SK-N-SH (cell line): ENCODE data around the gene KLHL40. TPM values are rescaled to one million over a fixed set of nuclear protein-coding genes. Genes with fewer than 3 reads are reported as not detected.

Experiments
- CTCF ChIA-PET: fragments of 300-600, 350-600 bp; formaldehyde crosslinking; extraction: SDS; loops from one replicate; lab custom pipeline; 2021; lab: Yijun Ruan, JAX
- POLR2A ChIA-PET: fragments of 350-600 bp; sonication (Branson Sonifier 250); formaldehyde crosslinking; extraction: SDS; loops from one replicate; lab custom pipeline; 2020; ENCODE audit warnings: antibody characterized with exemption, inconsistent platforms; lab: Yijun Ruan, JAX
- DNase-seq: peaks from one replicate; pipeline ENCODE4 v3.0.0; 2012
- H2AFZ ChIP-seq: fragments of 200-600 bp; sonication (generic); 2 replicates; pipeline ENCODE4 v1.8.1; 2016; ENCODE audit warnings: antibody characterized with exemption, mild to moderate bottlenecking, low read depth
- H3F3A ChIP-seq: fragments of 200-600 bp; sonication (generic); replicated peaks from 2 replicates; pipeline ENCODE3; 2016; ENCODE audit warnings: antibody characterized with exemption, mild to moderate bottlenecking; ENCODE audit not compliant: insufficient read depth
- H3K27ac ChIP-seq, 2 experiments: fragments of 200-500 bp in 1 of 2; fragments of 200-600 bp in 1 of 2; sonication (Bioruptor generic) in 1 of 2; sonication (generic), shearing (Covaris generic) in 1 of 2; 2 replicates each; pipeline versions ENCODE4 v1.5.1 to v1.6.1; 2014 to 2016; ENCODE audit warnings: low read depth in 2 of 2, inconsistent platforms in 1 of 2, low read length in 1 of 2, mild to moderate bottlenecking in 1 of 2, mixed read lengths in 1 of 2
- H3K27me3 ChIP-seq: fragments of 200-600 bp; sonication (generic), shearing (Covaris generic); 2 replicates; pipeline ENCODE4 v1.6.1; 2016; ENCODE audit warnings: mixed run types; ENCODE audit not compliant: insufficient read depth
- H3K36me3 ChIP-seq, 2 experiments: fragments of 200-500 bp in 1 of 2; fragments of 200-600 bp in 1 of 2; sonication (Bioruptor generic) in 1 of 2; sonication (generic) in 1 of 2; replicated peaks in 1 of 2; 2 replicates each; pipeline versions ENCODE3 to v1.5.1; 2014 to 2016; ENCODE audit warnings: low read length in 1 of 2, mild to moderate bottlenecking in 1 of 2; ENCODE audit not compliant: insufficient read depth in 2 of 2, control insufficient read depth in 1 of 2
- H3K4me1 ChIP-seq, 2 experiments: fragments of 200-500 bp in 1 of 2; fragments of 200-600 bp in 1 of 2; sonication (Bioruptor generic) in 1 of 2; sonication (generic), shearing (Covaris generic) in 1 of 2; 2 replicates each; pipeline versions ENCODE4 v1.5.1 to v1.6.1; 2014 to 2016; ENCODE audit warnings: low read depth in 1 of 2, low read length in 1 of 2, mixed run types in 1 of 2; ENCODE audit not compliant: insufficient read depth in 2 of 2, control insufficient read depth in 1 of 2
- H3K4me2 ChIP-seq: fragments of 200-600 bp; sonication (generic), shearing (Covaris generic); 2 replicates; pipeline ENCODE4 v1.6.1; 2017; ENCODE audit warnings: mixed run types
- H3K4me3 ChIP-seq, 2 experiments: fragments of 200-500 bp in 1 of 2; fragments of 200-600 bp in 1 of 2; sonication (Bioruptor generic) in 1 of 2; sonication (generic), shearing (Covaris generic) in 1 of 2; 2 replicates each; pipeline versions ENCODE4 v1.5.1 to v1.8.1; 2014 to 2016; ENCODE audit warnings: low read depth in 2 of 2, inconsistent platforms in 1 of 2, low read length in 1 of 2, mild to moderate bottlenecking in 1 of 2, mixed read lengths in 1 of 2, moderate library complexity in 1 of 2
- H3K79me2 ChIP-seq: fragments of 200-600 bp; sonication (generic); 2 replicates; pipeline ENCODE4 v1.8.1; 2017; ENCODE audit warnings: mild to moderate bottlenecking; ENCODE audit not compliant: insufficient read depth
- H3K9ac ChIP-seq: fragments of 200-600 bp; sonication (generic); 2 replicates; pipeline ENCODE4 v1.6.1; 2017; ENCODE audit warnings: mixed run types
- H3K9me2 ChIP-seq: fragments of 200-600 bp; sonication (generic); 2 replicates; pipeline ENCODE4 v1.6.1; 2017; ENCODE audit warnings: mixed run types
- H3K9me3 ChIP-seq: fragments of 200-600 bp; sonication (generic); 2 replicates; pipeline ENCODE4 v1.6.1; 2017; ENCODE audit warnings: mixed run types, mild to moderate bottlenecking, moderate library complexity
- H4K20me1 ChIP-seq: fragments of 200-600 bp; sonication (generic); 2 replicates; pipeline ENCODE4 v1.6.1; 2017; ENCODE audit warnings: mild to moderate bottlenecking, mixed run types; ENCODE audit not compliant: insufficient read depth
- CHD2 ChIP-seq: fragments of 150-350 bp; IDR thresholded peaks from 2 replicates; pipeline ENCODE4 v1.6.1; 2018; ENCODE audit warnings: low read length; ENCODE audit not compliant: partially characterized antibody
- CTCF ChIP-seq: fragments of 200-600 bp; sonication (generic); IDR thresholded peaks from 2 replicates; pipeline ENCODE4 v1.6.1; 2017; ENCODE audit warnings: antibody characterized with exemption, mild to moderate bottlenecking, moderate library complexity
- ELF1 ChIP-seq: IDR thresholded peaks from 2 replicates; pipeline ENCODE4 v1.4.0; 2012
- EP300 ChIP-seq, 2 experiments: IDR thresholded peaks; 2 replicates each; pipeline versions ENCODE4 v1.4.0 to v1.6.1; 2012; ENCODE audit warnings: borderline replicate concordance in 1 of 2, low read depth in 1 of 2, low read length in 1 of 2
- FOXJ3 ChIP-seq: sonication (generic); formaldehyde crosslinking; IDR thresholded peaks from 2 replicates; pipeline ENCODE4 v1.5.1; 2020; ENCODE audit warnings: mild to moderate bottlenecking, missing genetic modification reagents
- MAX ChIP-seq: IDR thresholded peaks from 2 replicates; pipeline ENCODE4 v1.4.0; 2012; ENCODE audit warnings: low read depth
- NRF1 ChIP-seq: IDR thresholded peaks from 2 replicates; pipeline ENCODE4 v1.6.1; 2012; ENCODE audit warnings: low read depth, mild to moderate bottlenecking, low read length
- PBX3 ChIP-seq: IDR thresholded peaks from 2 replicates; pipeline ENCODE4; 2012
- POLR2AphosphoS5 ChIP-seq: IDR thresholded peaks from 2 replicates; pipeline ENCODE4 v1.6.1; 2012; ENCODE audit warnings: low read depth, low read length
- RCOR1 ChIP-seq: fragments of 150-350 bp; IDR thresholded peaks from 2 replicates; pipeline ENCODE4 v1.6.1; 2017; ENCODE audit warnings: antibody characterized with exemption, low read length
- RXRA ChIP-seq: IDR thresholded peaks from 2 replicates; pipeline ENCODE4 v1.4.0; 2012; ENCODE audit warnings: low read depth, mild to moderate bottlenecking, borderline replicate concordance
- SIN3A ChIP-seq: IDR thresholded peaks from 2 replicates; pipeline ENCODE4 v1.6.1; 2012; ENCODE audit warnings: low read depth, mild to moderate bottlenecking, low read length, moderate library complexity, borderline replicate concordance
- SMC3 ChIP-seq: IDR thresholded peaks from 2 replicates; pipeline ENCODE4 v1.6.1; 2012; ENCODE audit warnings: low read depth, low read length, improper control_type of control experiment
- YY1 ChIP-seq: IDR thresholded peaks from 2 replicates; pipeline ENCODE4 v1.4.0; 2012; ENCODE audit warnings: low read depth, mild to moderate bottlenecking
- ZBTB33 ChIP-seq: IDR thresholded peaks from 2 replicates; pipeline ENCODE4 v1.4.0; 2012; ENCODE audit warnings: low read depth, borderline replicate concordance
- WGBS: methylation state at CpG from one replicate; pipeline ENCODE4 v1.1.6; 2017; ENCODE audit warnings: low lambda C conversion rate; 5-methylcytosine and 5-hydroxymethylcytosine counted together
- polyA plus RNA-seq, 3 experiments: library from polyadenylated mRNA; depleted of rRNA; stranded (reverse); fragments of >200 nt; gene quantifications; 2 replicates each; pipeline ENCODE4 v1.2.3, GENCODE V29; 2012

The KLHL40 gene
- polyA plus RNA-seq, 1 of the 3 experiments (the other 2 are of a cell fraction), result not detected

- no peak for DNase-seq
- 63% methylated on average over 2 of the region's 3 CpGs for WGBS
- H3K9me3 ChIP-seq, result no peaks in the 10 kb centered on the region
- CTCF ChIA-PET, result no interaction called here
- TF ChIP-seq RCOR1, result no peak
- no peak for TF ChIP-seq SMC3
- TF ChIP-seq YY1, result no peak
- TF ChIP-seq, all 33 proteins: peak for 0
- Histone ChIP-seq H3K36me3 (no peaks in the 10 kb centered on the region), H3K4me3 (no peak overlapping the region), H3K27me3 (peaks cover 4% of the 10 kb centered on the region; the same call in 1 of the 2 replicates), H3K4me1 (peaks cover 0 to 12% of the 10 kb centered on the region in 2 experiments; a peak in 1 of 4 replicates), H2AFZ (no peak overlapping the region), H3K9ac (no peak overlapping the region), H4K20me1 (no peaks in the 10 kb centered on the region), H3K9me2 (no peaks in the 10 kb centered on the region), H3K4me2 (no peak overlapping the region), H3F3A (no peaks in the 10 kb centered on the region), H3K79me2 (no peaks in the 10 kb centered on the region), H3K27ac (no peak overlapping the region)
- POLR2A ChIA-PET, result no interaction called here
Measured at GRCh38 chr3:42728056-42728455, 42.7 kb downstream of the KLHL40 start.

GRCh38 chr3:42728668-42729364 lies 43.5 kb downstream of the KLHL40 start:
- WGBS, result 38% methylated on average over 3 of the region's 3 CpGs
- Histone ChIP-seq H3K9me3 (no peaks in the 10 kb centered on the region), H3K4me2 (no peak overlapping the region), H3K4me3 (no peak overlapping the region), H3K9me2 (no peaks in the 10 kb centered on the region), H3F3A (no peaks in the 10 kb centered on the region), H3K4me1 (peaks cover 0 to 12% of the 10 kb centered on the region in 2 experiments; a peak in 1 of 4 replicates), H3K9ac (no peak overlapping the region), H3K79me2 (no peaks in the 10 kb centered on the region), H3K27me3 (peaks cover 4% of the 10 kb centered on the region; the same call in 1 of the 2 replicates), H4K20me1 (no peaks in the 10 kb centered on the region), H2AFZ (no peak overlapping the region), H3K27ac (no peak overlapping the region), H3K36me3 (no peaks in the 10 kb centered on the region)
- no peak for DNase-seq
- CTCF ChIA-PET, result interaction anchor here (0.7 to 1.3 kb wide), 3 partner anchors 9 to 18 kb away, joined by 3 to 6 read pairs (median 3); no protein-coding TSS in a partner anchor
- TF ChIP-seq CHD2 (no peak), RXRA (no peak), ELF1 (no peak), SMC3 (no peak), EP300 (IDR thresholded peaks at IDR 0.05; ENCODE audit: borderline replicate concordance in 1 of 2, low read depth in 1 of 2, low read length in 1 of 2) (no peak), YY1 (no peak), MAX (no peak), SIN3A (no peak), CTCF (no peak), ZBTB33 (no peak), FOXJ3 (CRISPR knock-in tag) (no peak), NRF1 (no peak), POLR2AphosphoS5 (no peak), PBX3 (no peak)
- POLR2A ChIA-PET, result no interaction called here
